Mesothelial cell of epicardium (in vitro differentiated cells): Measurements from ENCODE around the gene CD302. TPM values are rescaled to one million over a fixed set of nuclear protein-coding genes. Genes with fewer than 3 reads are reported as not detected.
"Not testable (repeated sequence)": the region's sequence is repeated elsewhere in the genome, so short reads cannot be mapped to it uniquely, and the experiment has no call there.

Experiments used
- DNase-seq, 2 experiments: peaks; one replicate each; pipeline ENCODE4 v3.0.0; 2021; ENCODE audit warnings: low spot score in 2 of 2; ENCODE audit not compliant: unreplicated experiment in 2 of 2
- H3K27ac Mint-ChIP-seq: 2 replicates; pipeline ENCODE4 v1.8.0; 2021; ENCODE audit warnings: mixed read lengths
- H3K27me3 Mint-ChIP-seq: 2 replicates; pipeline ENCODE4 v1.8.0; 2021; ENCODE audit warnings: low read depth, mixed read lengths
- H3K36me3 Mint-ChIP-seq: 2 replicates; pipeline ENCODE4 v1.8.0; 2021; ENCODE audit warnings: mixed read lengths
- H3K4me1 Mint-ChIP-seq: 2 replicates; pipeline ENCODE4 v1.8.0; 2021; ENCODE audit warnings: mixed read lengths
- H3K4me3 Mint-ChIP-seq: 2 replicates; pipeline ENCODE4 v1.8.0; 2021; ENCODE audit warnings: mild to moderate bottlenecking, moderate library complexity, mixed read lengths
- H3K9me3 Mint-ChIP-seq: 2 replicates; pipeline ENCODE4 v1.8.0; 2021; ENCODE audit warnings: mixed read lengths
- total RNA-seq: library from RNA; stranded (reverse); gene quantifications from 3 replicates; pipeline ENCODE4 v1.2.1, GENCODE V29; 2021
- TF ChIP-seq, protein P1 (sequence below): fragments of 200-600 bp; sonication (generic); IDR thresholded peaks from one replicate; pipeline ENCODE4 v1.5.0; 2021; ENCODE audit warnings: antibody characterized with exemption; ENCODE audit not compliant: unreplicated experiment

The CD302 gene
- total RNA-seq, 1 donor from 2014 or later = 2.9 TPM

DNA sequence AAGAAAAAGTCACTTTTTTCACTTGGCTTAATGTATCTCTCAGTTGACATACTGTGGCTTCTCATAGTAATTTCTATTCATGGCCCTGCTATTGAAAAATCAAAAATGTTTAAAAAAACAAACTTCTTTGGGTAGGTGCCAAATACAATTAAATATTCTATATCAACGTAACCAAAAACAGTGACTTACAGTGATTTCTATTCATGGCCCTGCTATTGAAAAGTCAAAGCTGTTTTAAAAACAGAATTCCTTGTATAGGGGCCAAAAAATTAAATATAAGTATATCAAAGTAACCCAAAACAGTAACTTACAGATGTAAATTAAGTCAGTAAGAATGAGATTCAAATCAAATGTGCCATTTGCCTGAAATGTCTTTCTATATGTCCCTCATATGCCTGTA, 31.4 kb upstream of the CD302 start:
- DNase-seq = no peak
- H3K4me3 Mint-ChIP-seq = no peak overlapping the region
- H3K36me3 Mint-ChIP-seq = no peaks in the 10 kb centered on the region
- no peaks in the 10 kb centered on the region for H3K4me1 Mint-ChIP-seq
- TF ChIP-seq, protein P1, sequence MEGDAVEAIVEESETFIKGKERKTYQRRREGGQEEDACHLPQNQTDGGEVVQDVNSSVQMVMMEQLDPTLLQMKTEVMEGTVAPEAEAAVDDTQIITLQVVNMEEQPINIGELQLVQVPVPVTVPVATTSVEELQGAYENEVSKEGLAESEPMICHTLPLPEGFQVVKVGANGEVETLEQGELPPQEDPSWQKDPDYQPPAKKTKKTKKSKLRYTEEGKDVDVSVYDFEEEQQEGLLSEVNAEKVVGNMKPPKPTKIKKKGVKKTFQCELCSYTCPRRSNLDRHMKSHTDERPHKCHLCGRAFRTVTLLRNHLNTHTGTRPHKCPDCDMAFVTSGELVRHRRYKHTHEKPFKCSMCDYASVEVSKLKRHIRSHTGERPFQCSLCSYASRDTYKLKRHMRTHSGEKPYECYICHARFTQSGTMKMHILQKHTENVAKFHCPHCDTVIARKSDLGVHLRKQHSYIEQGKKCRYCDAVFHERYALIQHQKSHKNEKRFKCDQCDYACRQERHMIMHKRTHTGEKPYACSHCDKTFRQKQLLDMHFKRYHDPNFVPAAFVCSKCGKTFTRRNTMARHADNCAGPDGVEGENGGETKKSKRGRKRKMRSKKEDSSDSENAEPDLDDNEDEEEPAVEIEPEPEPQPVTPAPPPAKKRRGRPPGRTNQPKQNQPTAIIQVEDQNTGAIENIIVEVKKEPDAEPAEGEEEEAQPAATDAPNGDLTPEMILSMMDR = no peak
- H3K27ac Mint-ChIP-seq = no peak overlapping the region
- no peaks in the 10 kb centered on the region for H3K27me3 Mint-ChIP-seq
- peaks cover 3% of the 10 kb centered on the region for H3K9me3 Mint-ChIP-seq

GRCh38 chr2:159828738-159829137, 30.7 kb upstream of the CD302 start:
- peaks cover 1% of the 10 kb centered on the region for H3K36me3 Mint-ChIP-seq
- peaks cover 6% of the 10 kb centered on the region for H3K27me3 Mint-ChIP-seq
- TF ChIP-seq, protein P1 = no peak
- H3K9me3 Mint-ChIP-seq = peaks cover 7% of the 10 kb centered on the region
- no peak for DNase-seq
- H3K27ac Mint-ChIP-seq = no peak overlapping the region
- no peaks in the 10 kb centered on the region for H3K4me1 Mint-ChIP-seq
- H3K4me3 Mint-ChIP-seq = no peak overlapping the region

DNA sequence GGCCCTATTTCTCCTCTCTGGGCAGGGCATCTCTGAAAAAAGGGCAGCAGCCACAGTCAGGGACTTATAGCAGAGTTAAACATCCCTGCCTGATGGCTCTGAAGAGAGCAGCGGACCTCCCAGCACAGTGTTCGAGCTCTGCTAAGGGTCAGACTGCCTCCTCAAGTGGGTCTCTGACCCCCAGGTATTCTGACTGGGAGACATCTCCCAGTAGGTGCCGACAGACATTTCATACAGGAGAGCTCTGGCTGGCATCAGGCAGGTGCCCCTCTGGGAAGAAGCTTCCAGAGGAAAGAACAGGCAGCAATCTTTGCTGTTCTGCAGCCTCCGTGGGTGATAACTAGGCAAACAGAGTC, 24.4 kb upstream of the CD302 start:
- not testable (repeated sequence) for DNase-seq, H3K4me1 Mint-ChIP-seq, H3K27ac Mint-ChIP-seq, H3K36me3 Mint-ChIP-seq, H3K4me3 Mint-ChIP-seq
- Mint-ChIP-seq H3K27me3 (peaks cover 18% of the 10 kb centered on the region), H3K9me3 (peaks cover 17% of the 10 kb centered on the region)

- not testable (repeated sequence) for DNase-seq, H3K27ac Mint-ChIP-seq, H3K4me3 Mint-ChIP-seq, H3K4me1 Mint-ChIP-seq, H3K36me3 Mint-ChIP-seq
- Mint-ChIP-seq H3K27me3 (peaks cover 18% of the 10 kb centered on the region), H3K9me3 (peaks cover 17% of the 10 kb centered on the region)
Observed at GRCh38 chr2:159821775-159822477, 23.9 kb upstream of the CD302 start.

DNA sequence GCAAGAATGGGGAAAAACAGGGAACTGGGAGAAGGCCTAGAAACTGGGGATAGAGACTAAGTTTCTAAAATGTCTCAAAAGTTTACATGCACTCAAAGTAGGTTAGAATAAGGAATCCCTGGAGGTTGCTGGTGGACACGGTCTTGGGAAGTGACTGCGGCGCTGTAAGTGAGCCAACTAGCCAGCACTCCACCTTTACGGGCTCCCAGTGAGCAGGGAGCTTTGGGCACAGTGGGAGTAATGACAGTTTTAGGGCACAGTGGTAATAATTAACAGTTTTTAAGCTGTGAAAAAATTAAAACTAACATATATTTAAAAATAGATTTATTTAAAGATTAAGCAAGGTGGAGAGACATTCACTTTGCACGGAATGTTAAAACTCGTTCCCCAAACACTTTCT, 20.9 kb upstream of the CD302 start:
- Mint-ChIP-seq H3K9me3 (peaks cover 13% of the 10 kb centered on the region), H3K36me3 (no peaks in the 10 kb centered on the region), H3K27ac (no peak overlapping the region)

GRCh38 chr2:159817283-159817682, 19.3 kb upstream of the CD302 start:
- Mint-ChIP-seq H3K36me3 (no peaks in the 10 kb centered on the region), H3K27me3 (peaks cover 1% of the 10 kb centered on the region), H3K27ac (no peak overlapping the region), H3K4me3 (no peak overlapping the region), H3K9me3 (peaks cover 4% of the 10 kb centered on the region), H3K4me1 (no peaks in the 10 kb centered on the region)
- no peak for DNase-seq
- TF ChIP-seq, protein P1 = no peak

More for the DNA sequence above, 20.9 kb upstream of the CD302 start:
- no peaks in the 10 kb centered on the region for H3K4me1 Mint-ChIP-seq
- H3K27me3 Mint-ChIP-seq = peaks cover 14% of the 10 kb centered on the region
- TF ChIP-seq, protein P1 = no peak
- DNase-seq = no peak
- no peak overlapping the region for H3K4me3 Mint-ChIP-seq

DNA sequence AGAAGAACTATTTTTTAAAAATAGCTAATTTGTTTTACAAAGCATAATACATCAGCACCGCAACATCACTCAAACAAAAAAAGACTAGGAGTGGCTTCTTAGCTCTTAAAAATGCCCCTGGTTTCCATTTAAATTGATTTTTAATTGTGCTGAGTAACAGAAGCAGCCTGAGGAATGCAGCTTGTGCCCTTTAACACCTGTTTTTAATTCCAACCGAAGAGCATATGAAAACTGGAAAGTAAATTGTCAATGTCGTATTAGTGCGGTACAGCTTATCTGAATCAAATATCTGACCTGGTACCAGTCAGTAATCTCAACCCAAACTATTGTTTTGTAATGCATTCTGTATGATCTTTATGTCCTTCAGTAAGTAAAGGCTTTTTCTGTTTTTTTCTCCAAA, 13.2 kb upstream of the CD302 start:
- Mint-ChIP-seq H3K36me3 (no peaks in the 10 kb centered on the region), H3K4me3 (no peak overlapping the region)

More for the DNA sequence above, 13.2 kb upstream of the CD302 start:
- no peak for DNase-seq
- Mint-ChIP-seq H3K27me3 (no peaks in the 10 kb centered on the region), H3K27ac (no peak overlapping the region), H3K4me1 (peaks cover 9% of the 10 kb centered on the region), H3K9me3 (no peaks in the 10 kb centered on the region)
- TF ChIP-seq, protein P1 = no peak
